Measurements from ENCODE around the gene OR2V2.

DNA sequence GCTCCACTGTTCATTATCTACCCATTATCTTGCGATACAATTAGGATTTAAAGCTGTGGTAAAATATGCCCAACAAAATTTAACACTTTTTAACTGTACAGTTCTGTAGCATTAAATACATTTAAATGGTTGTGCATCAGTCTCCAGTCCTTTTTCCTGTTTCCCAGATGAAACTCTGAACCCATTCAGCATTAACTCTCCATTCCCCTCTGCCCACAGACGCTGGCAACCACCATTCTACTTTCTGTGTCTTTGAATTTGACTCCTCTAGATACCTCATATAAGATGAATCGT lies 60.5 kb downstream of the OR2V2 start:
- TF ChIP-seq, protein P1, sequence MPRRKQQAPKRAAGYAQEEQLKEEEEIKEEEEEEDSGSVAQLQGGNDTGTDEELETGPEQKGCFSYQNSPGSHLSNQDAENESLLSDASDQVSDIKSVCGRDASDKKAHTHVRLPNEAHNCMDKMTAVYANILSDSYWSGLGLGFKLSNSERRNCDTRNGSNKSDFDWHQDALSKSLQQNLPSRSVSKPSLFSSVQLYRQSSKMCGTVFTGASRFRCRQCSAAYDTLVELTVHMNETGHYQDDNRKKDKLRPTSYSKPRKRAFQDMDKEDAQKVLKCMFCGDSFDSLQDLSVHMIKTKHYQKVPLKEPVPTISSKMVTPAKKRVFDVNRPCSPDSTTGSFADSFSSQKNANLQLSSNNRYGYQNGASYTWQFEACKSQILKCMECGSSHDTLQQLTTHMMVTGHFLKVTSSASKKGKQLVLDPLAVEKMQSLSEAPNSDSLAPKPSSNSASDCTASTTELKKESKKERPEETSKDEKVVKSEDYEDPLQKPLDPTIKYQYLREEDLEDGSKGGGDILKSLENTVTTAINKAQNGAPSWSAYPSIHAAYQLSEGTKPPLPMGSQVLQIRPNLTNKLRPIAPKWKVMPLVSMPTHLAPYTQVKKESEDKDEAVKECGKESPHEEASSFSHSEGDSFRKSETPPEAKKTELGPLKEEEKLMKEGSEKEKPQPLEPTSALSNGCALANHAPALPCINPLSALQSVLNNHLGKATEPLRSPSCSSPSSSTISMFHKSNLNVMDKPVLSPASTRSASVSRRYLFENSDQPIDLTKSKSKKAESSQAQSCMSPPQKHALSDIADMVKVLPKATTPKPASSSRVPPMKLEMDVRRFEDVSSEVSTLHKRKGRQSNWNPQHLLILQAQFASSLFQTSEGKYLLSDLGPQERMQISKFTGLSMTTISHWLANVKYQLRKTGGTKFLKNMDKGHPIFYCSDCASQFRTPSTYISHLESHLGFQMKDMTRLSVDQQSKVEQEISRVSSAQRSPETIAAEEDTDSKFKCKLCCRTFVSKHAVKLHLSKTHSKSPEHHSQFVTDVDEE (CRISPR knock-in tag; IDR thresholded peaks at IDR 0.05) = no peak
- TF ChIP-seq ESRRG (CRISPR knock-in tag; IDR thresholded peaks at IDR 0.05) (no peak), ISL1 (CRISPR knock-in tag; IDR thresholded peaks at IDR 0.05) (no peak), ZC3H10 (CRISPR knock-in tag; IDR thresholded peaks at IDR 0.05) (no peak), TOX (CRISPR knock-in tag; IDR thresholded peaks at IDR 0.05; ENCODE audit: borderline replicate concordance) (no peak), OSR1 (CRISPR knock-in tag; IDR thresholded peaks at IDR 0.05) (no peak), ZFP30 (CRISPR knock-in tag; IDR thresholded peaks at IDR 0.05) (no peak), ZNF565 (CRISPR knock-in tag; conservative IDR thresholded peaks at IDR 0.05; ENCODE audit: low read depth) (no peak), ZFP3 (CRISPR knock-in tag; IDR thresholded peaks at IDR 0.05) (no peak), ARNTL (CRISPR knock-in tag; IDR thresholded peaks at IDR 0.05; ENCODE audit: borderline replicate concordance, low read depth) (no peak)
- TF ChIP-seq, protein P2, sequence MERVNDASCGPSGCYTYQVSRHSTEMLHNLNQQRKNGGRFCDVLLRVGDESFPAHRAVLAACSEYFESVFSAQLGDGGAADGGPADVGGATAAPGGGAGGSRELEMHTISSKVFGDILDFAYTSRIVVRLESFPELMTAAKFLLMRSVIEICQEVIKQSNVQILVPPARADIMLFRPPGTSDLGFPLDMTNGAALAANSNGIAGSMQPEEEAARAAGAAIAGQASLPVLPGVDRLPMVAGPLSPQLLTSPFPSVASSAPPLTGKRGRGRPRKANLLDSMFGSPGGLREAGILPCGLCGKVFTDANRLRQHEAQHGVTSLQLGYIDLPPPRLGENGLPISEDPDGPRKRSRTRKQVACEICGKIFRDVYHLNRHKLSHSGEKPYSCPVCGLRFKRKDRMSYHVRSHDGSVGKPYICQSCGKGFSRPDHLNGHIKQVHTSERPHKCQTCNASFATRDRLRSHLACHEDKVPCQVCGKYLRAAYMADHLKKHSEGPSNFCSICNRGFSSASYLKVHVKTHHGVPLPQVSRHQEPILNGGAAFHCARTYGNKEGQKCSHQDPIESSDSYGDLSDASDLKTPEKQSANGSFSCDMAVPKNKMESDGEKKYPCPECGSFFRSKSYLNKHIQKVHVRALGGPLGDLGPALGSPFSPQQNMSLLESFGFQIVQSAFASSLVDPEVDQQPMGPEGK (CRISPR knock-in tag; IDR thresholded peaks at IDR 0.05; ENCODE audit: borderline replicate concordance) = no peak; the same call in 1 of the 2 replicates
